ENCODE data around the gene GMPPA.

GMPPA gene

GRCh38 chr2:219468410-219469185 is 30.1 kb upstream of the GMPPA start:
- no peak for DNase-seq

- no peak for DNase-seq
Measured at GRCh38 chr2:219469186-219469724, 29.4 kb upstream of the GMPPA start.

- no peak for DNase-seq
Measured at GRCh38 chr2:219470429-219470828, 28.3 kb upstream of the GMPPA start.

DNA sequence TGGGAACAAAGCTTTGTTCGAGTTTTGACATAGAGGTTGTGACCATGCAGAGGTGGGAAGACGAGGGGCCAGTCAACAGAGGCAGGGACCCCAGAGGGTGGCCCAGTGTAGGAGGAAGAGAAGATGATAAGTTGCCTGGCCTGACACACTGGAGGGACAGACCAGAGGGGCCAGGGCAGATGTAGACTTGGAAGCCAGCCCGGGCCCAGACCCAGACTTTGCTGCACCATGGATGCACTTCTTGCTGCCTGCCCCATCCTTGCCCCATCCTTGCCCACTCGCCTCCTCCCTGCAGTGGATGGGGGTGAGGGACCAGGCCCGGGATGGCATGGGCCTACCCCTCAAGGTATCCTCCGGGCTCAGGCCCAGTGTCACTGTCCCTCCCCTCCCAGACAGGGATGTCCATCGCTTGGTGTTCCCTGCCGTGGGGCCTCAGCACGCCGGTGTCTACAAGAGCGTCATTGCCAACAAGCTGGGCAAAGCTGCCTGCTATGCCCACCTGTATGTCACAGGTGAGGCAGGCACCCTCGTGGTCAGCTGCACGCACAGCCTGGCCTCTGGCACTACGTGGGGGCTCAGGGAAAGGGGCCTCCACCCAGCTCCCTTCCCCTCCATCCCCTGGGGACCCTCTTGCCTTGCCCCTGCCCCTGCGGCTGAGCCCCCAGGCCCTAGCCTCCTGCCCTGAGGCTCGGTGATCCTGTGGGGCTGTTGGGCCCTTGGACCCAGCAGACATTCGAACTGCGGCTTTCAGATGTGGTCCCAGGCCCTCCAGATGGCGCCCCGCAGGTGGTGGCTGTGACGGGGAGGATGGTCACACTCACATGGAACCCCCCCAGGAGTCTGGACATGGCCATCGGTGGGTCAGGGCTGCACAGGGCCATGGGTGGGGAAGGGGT is 27.0 kb upstream of the GMPPA start:
- no peak for DNase-seq

- no peak for DNase-seq
Measured at GRCh38 chr2:219472629-219473187, 26.0 kb upstream of the GMPPA start.

GRCh38 chr2:219473511-219473910 is 25.2 kb upstream of the GMPPA start:
- DNase-seq = no peak

DNA sequence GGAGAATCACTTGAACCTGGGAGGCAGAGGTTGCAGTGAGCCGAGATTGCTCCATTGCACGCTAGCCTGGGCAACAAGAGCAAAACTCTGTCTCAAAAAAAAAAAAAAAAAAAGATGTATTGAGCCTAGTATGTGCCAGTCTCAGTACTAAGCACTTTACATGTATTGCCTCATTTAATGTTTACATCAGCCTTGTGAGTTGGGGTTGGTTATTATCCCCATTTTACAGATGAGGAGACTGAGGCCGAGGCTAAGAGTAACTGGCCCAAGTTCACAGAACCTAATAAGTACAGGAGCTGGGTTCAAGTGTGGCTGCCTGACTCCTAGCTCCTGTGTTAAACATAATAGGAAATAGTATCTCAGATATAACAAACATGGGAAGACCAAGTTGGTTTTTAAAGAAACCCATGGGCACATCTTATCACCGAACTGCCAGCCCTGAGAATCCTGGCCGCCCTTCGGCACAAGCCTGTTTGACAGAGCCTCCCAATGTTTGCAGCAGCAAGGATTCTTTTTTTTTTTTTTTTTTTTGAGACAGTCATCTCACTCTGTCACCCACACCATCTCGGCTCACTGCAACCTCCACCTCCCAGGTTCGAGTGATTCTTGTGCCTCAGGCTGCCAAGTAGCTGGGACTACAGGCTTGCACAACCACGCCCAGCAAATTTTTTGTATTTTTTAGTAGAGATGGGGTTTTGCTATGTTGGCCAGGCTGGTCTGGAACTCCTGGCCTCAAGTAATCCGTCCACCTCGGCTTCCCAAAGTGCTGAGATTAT is 24.2 kb upstream of the GMPPA start:
- no peak for DNase-seq

DNA sequence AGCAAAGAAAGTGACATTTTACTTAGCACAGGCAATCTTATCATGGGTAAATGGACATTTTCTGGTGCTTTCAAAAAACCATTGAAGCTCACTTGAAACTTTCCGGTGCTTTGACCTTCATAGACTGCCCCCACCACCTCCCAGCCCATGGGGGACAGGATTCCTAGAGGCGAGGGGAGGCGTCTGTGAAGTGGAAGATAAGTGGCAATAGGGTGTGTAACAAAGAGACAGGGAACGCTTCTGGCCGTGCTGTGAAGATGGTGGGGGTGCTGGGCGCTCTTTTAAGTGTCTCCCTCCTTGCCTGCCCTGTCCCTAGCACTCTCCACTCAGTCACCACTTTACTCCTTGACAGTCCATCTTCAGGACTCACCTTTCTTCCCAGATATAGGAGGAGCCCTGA is 23.4 kb upstream of the GMPPA start:
- DNase-seq = no peak

GRCh38 chr2:219475697-219476651 is 22.7 kb upstream of the GMPPA start:
- no peak for DNase-seq

DNA sequence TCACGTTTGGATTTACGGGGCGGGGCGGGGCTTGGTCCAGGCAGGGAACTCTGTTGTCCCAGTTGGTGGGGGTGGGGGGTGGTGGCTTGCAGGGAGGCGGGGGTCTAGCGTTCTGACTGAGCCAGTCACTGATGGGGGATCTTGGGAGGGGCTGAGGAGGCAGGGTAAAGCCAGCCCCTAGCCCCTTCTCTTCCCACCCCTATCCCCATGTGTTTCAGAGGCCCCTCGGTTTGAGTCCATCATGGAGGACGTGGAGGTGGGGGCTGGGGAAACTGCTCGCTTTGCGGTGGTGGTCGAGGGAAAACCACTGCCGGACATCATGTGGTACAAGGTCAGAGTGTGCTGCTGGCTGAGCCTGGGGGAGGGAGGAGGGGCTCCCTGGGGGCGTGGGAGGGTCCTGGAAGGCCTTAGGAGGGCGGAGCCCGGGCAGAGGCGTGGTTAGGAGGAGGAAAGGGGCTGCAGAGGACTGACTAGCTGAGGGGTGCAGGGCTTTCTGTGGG is 22.0 kb upstream of the GMPPA start:
- no peak for DNase-seq

DNA sequence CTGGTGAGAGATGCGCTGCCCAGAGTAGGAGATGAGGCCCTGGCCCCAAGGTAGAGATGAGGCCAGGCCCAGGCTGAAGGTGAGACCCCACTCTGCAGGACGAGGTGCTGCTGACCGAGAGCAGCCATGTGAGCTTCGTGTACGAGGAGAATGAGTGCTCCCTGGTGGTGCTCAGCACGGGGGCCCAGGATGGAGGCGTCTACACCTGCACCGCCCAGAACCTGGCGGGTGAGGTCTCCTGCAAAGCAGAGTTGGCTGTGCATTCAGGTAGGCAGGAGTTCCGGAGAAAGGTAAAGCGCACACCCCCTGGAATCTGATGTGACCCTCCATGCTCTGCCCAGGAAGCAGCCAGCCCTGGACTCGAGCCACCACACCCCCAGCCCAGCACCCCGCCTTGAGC is 21.5 kb upstream of the GMPPA start:
- no peak for DNase-seq

DNA sequence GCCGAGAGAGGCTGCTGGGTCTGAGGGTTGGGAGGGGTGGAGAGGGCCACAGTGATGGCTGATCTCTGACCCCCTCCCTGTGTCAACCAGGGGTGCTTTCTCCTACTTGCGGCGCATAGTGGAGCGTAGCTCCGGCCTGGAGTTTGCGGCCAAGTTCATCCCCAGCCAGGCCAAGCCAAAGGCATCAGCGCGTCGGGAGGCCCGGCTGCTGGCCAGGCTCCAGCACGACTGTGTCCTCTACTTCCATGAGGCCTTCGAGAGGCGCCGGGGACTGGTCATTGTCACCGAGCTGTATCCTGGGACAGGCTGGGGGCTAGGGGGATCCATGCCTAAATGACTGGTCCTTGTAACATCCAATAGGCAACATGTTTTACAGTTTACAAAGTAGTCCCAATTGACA is 20.9 kb upstream of the GMPPA start:
- DNase-seq = no peak

- DNase-seq = no peak
Measured at GRCh38 chr2:219478916-219479315, 19.8 kb upstream of the GMPPA start.

DNA sequence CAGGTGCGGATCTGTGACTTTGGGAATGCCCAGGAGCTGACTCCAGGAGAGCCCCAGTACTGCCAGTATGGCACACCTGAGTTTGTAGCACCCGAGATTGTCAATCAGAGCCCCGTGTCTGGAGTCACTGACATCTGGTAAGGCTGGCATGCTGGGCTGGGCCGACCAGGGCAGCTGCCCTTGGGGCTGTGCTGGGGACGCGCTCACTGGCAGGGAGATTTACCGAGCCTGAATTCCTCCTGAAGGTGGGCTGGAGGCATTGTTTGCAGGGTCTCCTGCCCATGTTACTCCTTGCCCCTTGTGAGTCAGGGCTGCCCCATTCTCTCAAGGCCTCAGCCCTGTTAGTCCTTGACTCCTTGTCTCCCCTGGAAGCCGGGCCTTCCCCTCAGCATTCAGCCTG is 18.7 kb upstream of the GMPPA start:
- DNase-seq = no peak

GRCh38 chr2:219482674-219483405 is 15.9 kb upstream of the GMPPA start:
- no peak for DNase-seq

DNA sequence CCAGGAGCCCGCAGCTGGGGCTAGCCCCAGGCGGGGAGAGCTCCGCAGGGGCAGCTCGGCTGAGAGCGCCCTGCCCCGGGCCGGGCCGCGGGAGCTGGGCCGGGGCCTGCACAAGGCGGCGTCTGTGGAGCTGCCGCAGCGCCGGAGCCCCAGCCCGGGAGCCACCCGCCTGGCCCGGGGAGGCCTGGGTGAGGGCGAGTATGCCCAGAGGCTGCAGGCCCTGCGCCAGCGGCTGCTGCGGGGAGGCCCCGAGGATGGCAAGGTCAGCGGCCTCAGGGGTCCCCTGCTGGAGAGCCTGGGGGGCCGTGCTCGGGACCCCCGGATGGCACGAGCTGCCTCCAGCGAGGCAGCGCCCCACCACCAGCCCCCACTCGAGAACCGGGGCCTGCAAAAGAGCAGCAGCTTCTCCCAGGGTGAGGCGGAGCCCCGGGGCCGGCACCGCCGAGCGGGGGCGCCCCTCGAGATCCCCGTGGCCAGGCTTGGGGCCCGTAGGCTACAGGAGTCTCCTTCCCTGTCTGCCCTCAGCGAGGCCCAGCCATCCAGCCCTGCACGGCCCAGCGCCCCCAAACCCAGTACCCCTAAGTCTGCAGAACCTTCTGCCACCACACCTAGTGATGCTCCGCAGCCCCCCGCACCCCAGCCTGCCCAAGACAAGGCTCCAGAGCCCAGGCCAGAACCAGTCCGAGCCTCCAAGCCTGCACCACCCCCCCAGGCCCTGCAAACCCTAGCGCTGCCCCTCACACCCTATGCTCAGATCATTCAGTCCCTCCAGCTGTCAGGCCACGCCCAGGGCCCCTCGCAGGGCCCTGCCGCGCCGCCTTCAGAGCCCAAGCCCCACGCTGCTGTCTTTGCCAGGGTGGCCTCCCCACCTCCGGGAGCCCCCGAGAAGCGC is 15.0 kb upstream of the GMPPA start:
- DNase-seq = no peak

DNA sequence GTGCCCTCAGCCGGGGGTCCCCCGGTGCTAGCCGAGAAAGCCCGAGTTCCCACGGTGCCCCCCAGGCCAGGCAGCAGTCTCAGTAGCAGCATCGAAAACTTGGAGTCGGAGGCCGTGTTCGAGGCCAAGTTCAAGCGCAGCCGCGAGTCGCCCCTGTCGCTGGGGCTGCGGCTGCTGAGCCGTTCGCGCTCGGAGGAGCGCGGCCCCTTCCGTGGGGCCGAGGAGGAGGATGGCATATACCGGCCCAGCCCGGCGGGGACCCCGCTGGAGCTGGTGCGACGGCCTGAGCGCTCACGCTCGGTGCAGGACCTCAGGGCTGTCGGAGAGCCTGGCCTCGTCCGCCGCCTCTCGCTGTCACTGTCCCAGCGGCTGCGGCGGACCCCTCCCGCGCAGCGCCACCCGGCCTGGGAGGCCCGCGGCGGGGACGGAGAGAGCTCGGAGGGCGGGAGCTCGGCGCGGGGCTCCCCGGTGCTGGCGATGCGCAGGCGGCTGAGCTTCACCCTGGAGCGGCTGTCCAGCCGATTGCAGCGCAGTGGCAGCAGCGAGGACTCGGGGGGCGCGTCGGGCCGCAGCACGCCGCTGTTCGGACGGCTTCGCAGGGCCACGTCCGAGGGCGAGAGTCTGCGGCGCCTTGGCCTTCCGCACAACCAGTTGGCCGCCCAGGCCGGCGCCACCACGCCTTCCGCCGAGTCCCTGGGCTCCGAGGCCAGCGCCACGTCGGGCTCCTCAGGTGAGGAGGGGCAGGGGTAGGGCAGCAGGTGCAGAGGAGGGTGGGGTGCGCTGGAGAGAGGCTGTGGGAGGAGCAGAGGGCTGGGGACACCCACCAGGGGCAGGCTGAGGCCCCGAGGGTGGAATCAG is 14.1 kb upstream of the GMPPA start:
- no peak for DNase-seq

GRCh38 chr2:219485201-219485580 is 13.5 kb upstream of the GMPPA start:
- DNase-seq = no peak
